HUES6 (cell line): ENCODE data around the gene NDUFV2.

Source experiments
- H3K27ac ChIP-seq: 2 replicates; pipeline ENCODE4 v1.7.0; 2013; ENCODE audit warnings: low read depth, mild to moderate bottlenecking, low read length, inconsistent platforms
- H3K27me3 ChIP-seq: 2 replicates; pipeline ENCODE4 v1.6.1; 2013; ENCODE audit warnings: low read length; ENCODE audit not compliant: control insufficient read depth, insufficient read depth
- H3K36me3 ChIP-seq: 2 replicates; pipeline ENCODE4 v1.6.1; 2013; ENCODE audit warnings: low read length; ENCODE audit not compliant: control insufficient read depth, insufficient read depth
- H3K4me1 ChIP-seq: 2 replicates; pipeline ENCODE4 v1.6.1; 2013; ENCODE audit warnings: low read length; ENCODE audit not compliant: control insufficient read depth, insufficient read depth
- H3K4me3 ChIP-seq: 2 replicates; pipeline ENCODE4 v1.5.1; 2013; ENCODE audit warnings: low read depth, low read length
- H3K9ac ChIP-seq: one replicate; pipeline ENCODE4 v1.6.1; 2013; ENCODE audit warnings: mild to moderate bottlenecking, low read length
- H3K9me3 ChIP-seq: 2 replicates; pipeline ENCODE4 v1.6.1; 2013; ENCODE audit warnings: low read depth, low read length; ENCODE audit not compliant: control insufficient read depth, insufficient read depth

Gene NDUFV2

GRCh38 chr18:9136315-9137155 is 34.0 kb downstream of the NDUFV2 start, which contains the start of gene ANKRD12:
Gene ANKRD12, plus strand, starts transcription at chr18:9136781. Its CDS starts 45,652 bp downstream, at chr18:9182433.
- no peaks in the 10 kb centered on the region for H3K27me3 ChIP-seq
- H3K4me3 ChIP-seq = peak within 1 kb of the TSS; percentile 100
- H3K4me1 ChIP-seq = peaks cover 5% of the 10 kb centered on the region; the same call in 1 of the 2 replicates

DNA sequence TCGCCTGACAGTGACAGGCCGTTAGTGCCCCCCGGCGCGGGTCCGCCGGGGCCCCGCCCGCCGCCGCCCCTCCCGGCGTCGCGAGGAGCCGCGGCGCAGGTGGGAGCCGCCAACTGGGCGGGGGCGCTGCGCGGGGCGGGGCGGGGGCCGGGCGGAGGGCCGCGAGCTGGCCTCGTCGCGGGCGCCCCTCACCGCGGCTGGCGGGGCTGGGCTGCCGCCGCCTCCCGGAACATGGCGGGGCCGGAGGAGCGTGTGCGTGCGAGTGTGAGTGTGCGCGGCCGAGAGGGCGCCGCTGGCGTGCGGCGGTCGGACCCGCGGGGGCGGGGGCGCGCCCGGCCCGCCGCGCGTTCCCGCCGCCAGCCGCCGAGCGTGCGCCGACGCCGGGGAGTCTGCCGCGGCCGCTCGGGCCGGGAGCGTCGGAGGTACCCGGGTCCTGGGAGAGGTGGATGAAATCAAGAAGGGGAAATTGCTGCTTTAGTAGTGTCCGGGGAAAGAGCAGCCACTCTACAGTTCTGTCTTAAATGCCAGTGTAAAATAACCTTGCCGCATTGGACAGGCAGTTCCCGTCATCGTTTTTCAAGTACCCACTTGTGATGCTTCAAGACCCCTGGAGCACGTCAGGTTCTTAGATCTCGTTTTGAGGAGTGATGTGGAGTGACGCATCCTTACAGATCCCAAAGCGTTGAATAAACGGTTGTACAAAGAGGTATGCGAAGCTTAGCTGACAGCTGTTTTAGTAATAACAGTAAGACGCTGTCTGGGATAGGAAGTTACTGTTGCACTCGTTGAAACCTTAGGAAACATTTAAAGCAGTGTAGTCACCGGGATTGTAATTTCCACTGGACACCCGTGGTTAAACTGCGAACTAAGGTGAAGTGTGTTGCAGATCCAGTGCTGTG is 34.9 kb downstream of the NDUFV2 start:
- Histone ChIP-seq H3K27me3 (no peaks in the 10 kb centered on the region), H3K27ac (no peak overlapping the region), H3K4me1 (peaks cover 5% of the 10 kb centered on the region; the same call in 1 of the 2 replicates), H3K4me3 (peak overlapping the region; percentile 100), H3K9ac (peak overlapping the region; percentile 70), H3K36me3 (peaks cover 24% of the 10 kb centered on the region), H3K9me3 (no peaks in the 10 kb centered on the region)

More at GRCh38 chr18:9136315-9137155, 34.0 kb downstream of the NDUFV2 start, which contains the start of gene ANKRD12:
- Histone ChIP-seq H3K36me3 (peaks cover 33% of the 10 kb centered on the region), H3K27ac (peak within 1 kb of the TSS; percentile 96), H3K9me3 (no peaks in the 10 kb centered on the region), H3K9ac (peak within 1 kb of the TSS; percentile 93)

DNA sequence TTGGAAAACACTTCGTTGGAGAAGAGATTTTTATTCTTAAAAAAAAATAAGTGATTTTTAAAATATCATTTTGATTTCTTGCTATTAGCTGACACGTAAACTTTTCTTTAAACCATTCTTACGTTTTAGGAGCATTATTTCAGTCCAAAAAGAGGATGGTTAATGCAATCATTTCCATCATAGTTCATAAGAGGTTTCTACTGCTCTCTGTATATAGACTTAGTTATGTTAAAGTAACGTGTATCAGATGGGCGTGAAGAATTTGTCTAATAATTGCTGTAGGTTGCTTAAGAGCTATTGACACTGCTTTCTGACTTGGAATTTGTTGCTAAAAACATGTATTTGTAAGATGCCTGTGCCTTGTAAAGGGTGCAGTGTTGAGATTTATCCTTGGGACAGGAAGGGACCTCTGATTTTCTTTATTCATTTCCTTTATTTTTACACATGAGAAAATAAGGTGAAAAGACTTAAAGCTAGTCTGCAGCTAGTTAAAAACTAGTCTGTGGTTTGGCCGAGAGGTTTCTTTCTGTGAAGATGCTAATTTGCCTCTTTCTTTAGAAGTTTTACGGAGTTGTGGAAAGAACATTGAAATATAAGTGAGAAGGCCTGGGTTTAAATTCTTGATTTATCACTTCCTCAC is 37.0 kb downstream of the NDUFV2 start:
- no peak overlapping the region for H3K27ac ChIP-seq
- H3K36me3 ChIP-seq = peaks cover 3% of the 10 kb centered on the region; the same call in 1 of the 2 replicates
- no peaks in the 10 kb centered on the region for H3K9me3 ChIP-seq
- H3K9ac ChIP-seq = no peak overlapping the region
- no peaks in the 10 kb centered on the region for H3K27me3 ChIP-seq
- H3K4me1 ChIP-seq = peaks cover 5% of the 10 kb centered on the region; the same call in 1 of the 2 replicates
- H3K4me3 ChIP-seq = no peak overlapping the region

DNA sequence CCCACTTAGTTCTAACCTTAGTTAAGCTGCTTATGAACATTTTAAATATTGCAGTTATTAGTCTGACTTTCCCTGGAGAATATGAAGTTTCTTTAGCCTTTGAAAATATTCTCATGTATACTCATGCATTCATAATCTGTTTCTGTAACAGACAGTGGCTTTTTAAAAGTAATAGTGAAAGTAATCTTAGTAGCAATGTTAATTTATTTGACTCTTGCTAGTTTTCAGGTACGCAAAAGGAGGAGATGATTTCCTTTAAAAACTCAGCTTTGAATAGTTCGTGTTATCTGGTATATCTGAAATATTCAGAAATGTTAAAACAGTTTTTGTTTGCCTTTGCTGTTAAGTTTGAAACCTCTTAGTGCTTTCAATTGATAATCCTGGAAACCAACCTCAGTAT is 37.9 kb downstream of the NDUFV2 start:
- 0 out of 2 replicates have a peak, but pooled peaks cover 5% of the 10 kb centered on the region for H3K4me1 ChIP-seq

DNA sequence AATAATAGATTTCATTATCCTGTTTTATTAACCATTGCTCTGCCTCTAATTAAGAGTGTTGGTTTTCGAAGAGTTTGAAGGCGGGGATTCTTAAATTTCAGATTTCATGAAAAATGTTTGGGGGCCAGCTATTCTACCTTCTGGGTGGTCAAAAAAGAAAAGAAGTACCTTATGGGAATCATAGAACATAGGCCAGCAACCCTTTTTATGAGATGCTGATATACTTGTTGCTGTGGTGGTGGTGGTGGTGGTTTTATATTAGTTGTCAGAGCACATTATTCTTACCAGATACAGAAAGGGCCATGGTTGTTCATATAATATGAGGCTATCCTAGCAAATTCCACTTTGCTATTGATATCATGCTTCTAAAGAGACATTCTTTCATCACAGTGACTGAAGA is 38.5 kb downstream of the NDUFV2 start:
- Histone ChIP-seq H3K4me3 (no peak overlapping the region), H3K9ac (no peak overlapping the region), H3K36me3 (no peaks in the 10 kb centered on the region), H3K4me1 (0 out of 2 replicates have a peak, but pooled peaks cover 5% of the 10 kb centered on the region), H3K27me3 (no peaks in the 10 kb centered on the region), H3K27ac (no peak overlapping the region), H3K9me3 (no peaks in the 10 kb centered on the region)

More for the DNA sequence above, 37.9 kb downstream of the NDUFV2 start:
- Histone ChIP-seq H3K27me3 (no peaks in the 10 kb centered on the region), H3K9me3 (no peaks in the 10 kb centered on the region), H3K9ac (no peak overlapping the region), H3K4me3 (no peak overlapping the region), H3K36me3 (no peaks in the 10 kb centered on the region), H3K27ac (no peak overlapping the region)

DNA sequence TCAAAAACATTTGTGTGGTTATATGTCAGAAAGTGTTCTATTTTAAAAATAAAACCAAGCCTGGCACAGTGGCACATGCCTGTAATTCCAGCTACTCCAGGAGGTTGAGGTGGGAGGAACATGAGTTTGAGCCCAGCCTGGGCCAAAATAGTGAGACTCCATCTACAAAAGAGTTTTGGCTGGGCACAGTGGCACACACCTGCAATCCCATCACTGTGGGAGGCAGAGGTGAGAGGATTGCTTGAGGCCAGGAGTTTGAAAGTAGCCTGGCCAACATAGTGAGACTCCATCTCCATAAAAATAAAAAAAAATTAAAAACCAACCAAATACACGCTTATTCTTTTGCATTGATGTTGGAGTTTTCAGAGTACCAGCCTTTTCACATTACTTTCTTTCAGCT is 43.7 kb downstream of the NDUFV2 start:
- H3K27ac ChIP-seq = no peak overlapping the region
- H3K4me3 ChIP-seq = no peak overlapping the region
- no peaks in the 10 kb centered on the region for H3K27me3 ChIP-seq
- H3K9me3 ChIP-seq = no peaks in the 10 kb centered on the region
- peaks cover 5% of the 10 kb centered on the region; the same call in 1 of the 2 replicates for H3K4me1 ChIP-seq
- no peaks in the 10 kb centered on the region for H3K36me3 ChIP-seq
- H3K9ac ChIP-seq = no peak overlapping the region

- H3K4me3 ChIP-seq = no peak overlapping the region
- no peak overlapping the region for H3K27ac ChIP-seq
- H3K4me1 ChIP-seq = peaks cover 5% of the 10 kb centered on the region; the same call in 1 of the 2 replicates
- H3K27me3 ChIP-seq = no peaks in the 10 kb centered on the region
- H3K9me3 ChIP-seq = no peaks in the 10 kb centered on the region
- H3K36me3 ChIP-seq = no peaks in the 10 kb centered on the region
- no peak overlapping the region for H3K9ac ChIP-seq
Observed at GRCh38 chr18:9147440-9148202, 45.1 kb downstream of the NDUFV2 start.

- no peak overlapping the region for H3K27ac ChIP-seq
- no peaks in the 10 kb centered on the region for H3K36me3 ChIP-seq
- H3K9me3 ChIP-seq = no peaks in the 10 kb centered on the region
- H3K4me3 ChIP-seq = no peak overlapping the region
- H3K4me1 ChIP-seq = peaks cover 5% of the 10 kb centered on the region; the same call in 1 of the 2 replicates
- H3K27me3 ChIP-seq = no peaks in the 10 kb centered on the region
- no peak overlapping the region for H3K9ac ChIP-seq
Observed at GRCh38 chr18:9148203-9148552, 45.7 kb downstream of the NDUFV2 start.

- Histone ChIP-seq H3K4me3 (no peak overlapping the region), H3K36me3 (no peaks in the 10 kb centered on the region), H3K4me1 (peaks cover 5% of the 10 kb centered on the region; the same call in 1 of the 2 replicates), H3K27ac (no peak overlapping the region), H3K27me3 (no peaks in the 10 kb centered on the region), H3K9ac (no peak overlapping the region), H3K9me3 (no peaks in the 10 kb centered on the region)
Observed at GRCh38 chr18:9150121-9150520, 47.6 kb downstream of the NDUFV2 start.

DNA sequence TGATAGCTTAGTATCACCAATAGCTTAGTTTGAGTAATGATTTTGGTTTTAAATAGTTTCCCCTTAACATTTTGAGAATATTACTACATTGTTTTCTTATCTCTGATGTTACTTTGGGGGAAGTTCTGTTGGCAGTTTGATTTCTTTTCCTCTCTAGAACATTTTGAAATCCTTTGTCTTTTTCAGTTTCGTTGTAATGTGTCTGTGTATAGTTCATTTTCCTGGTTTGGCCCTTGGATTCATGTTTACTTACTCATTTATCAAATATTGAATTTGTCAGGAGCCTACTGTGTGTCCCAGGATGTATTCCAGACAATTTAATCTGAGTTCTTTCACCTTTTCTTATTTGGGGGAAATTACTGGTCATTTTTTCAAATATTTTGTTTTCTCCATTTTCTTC is 50.8 kb downstream of the NDUFV2 start:
- Histone ChIP-seq H3K27me3 (no peaks in the 10 kb centered on the region), H3K9me3 (no peaks in the 10 kb centered on the region), H3K27ac (no peak overlapping the region), H3K9ac (no peak overlapping the region), H3K4me1 (no peaks in the 10 kb centered on the region), H3K4me3 (no peak overlapping the region), H3K36me3 (no peaks in the 10 kb centered on the region)
